ENCODE results near the gene GPR139.

GRCh38 chr16:20111143-20111542 is 37.5 kb upstream of the GPR139 start:
- TF ChIP-seq POLR2A (IDR thresholded peaks at IDR 0.05) (no peak), CTCF (IDR thresholded peaks at IDR 0.05) (no peak)
